ENCODE results near the gene CAB39.

GRCh38 chr2:230664844-230665243, 47.8 kb upstream of the CAB39 start:
- TF ChIP-seq CTCF (IDR thresholded peaks at IDR 0.05): no peak
- no peak for TF ChIP-seq POLR2A (IDR thresholded peaks at IDR 0.05)
